Activated CD8-positive, alpha-beta memory T cell treated with anti-CD3 and anti-CD28 coated beads, Interleukin-2, amount 50 U/mL, for 24 hours (primary cell): ENCODE data around the gene RGS6.

ENCODE experiments used
- DNase-seq: peaks from one replicate; pipeline ENCODE4 v3.0.0-alpha.2; 2020; ENCODE audit errors: extremely low read depth

RGS6 gene

DNA sequence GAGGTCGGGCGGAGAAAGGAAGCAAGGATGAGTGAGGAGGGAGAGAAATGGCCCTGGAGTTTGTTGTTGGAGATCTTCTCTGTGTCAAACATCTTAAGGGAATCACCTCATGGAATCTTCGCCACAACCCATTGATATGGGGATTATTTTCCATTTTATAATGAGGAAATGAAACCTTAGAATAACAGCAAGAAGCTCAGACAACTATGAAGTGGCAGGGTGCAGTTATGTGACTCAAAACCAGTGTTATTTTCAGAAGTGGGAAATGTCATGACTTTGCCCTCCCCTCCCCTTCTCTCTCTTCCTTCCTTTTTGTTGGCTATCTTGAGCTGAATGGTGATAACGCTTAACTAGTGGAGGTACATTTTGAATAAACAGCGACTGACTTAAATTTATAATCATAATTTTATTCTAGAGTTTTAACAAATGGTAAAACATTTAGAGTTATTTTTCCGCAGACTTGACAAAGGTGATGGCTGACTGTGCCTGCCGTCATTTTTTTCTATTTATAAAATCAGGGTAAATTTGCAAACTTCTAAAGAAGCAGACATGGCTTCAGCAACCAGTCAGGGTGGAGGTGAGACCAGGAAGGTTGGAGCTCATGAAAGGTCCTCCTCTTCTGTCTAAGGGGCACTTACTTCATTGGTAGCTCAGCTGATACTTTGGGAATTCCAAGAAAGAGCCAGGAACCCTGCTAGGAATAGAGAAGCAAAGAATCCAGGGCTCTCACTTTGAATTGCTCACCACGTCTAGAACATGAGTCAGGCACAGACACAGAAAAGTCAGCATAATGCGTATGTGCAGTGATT, 232.4 kb downstream of the RGS6 start:
- DNase-seq, result no peak

DNA sequence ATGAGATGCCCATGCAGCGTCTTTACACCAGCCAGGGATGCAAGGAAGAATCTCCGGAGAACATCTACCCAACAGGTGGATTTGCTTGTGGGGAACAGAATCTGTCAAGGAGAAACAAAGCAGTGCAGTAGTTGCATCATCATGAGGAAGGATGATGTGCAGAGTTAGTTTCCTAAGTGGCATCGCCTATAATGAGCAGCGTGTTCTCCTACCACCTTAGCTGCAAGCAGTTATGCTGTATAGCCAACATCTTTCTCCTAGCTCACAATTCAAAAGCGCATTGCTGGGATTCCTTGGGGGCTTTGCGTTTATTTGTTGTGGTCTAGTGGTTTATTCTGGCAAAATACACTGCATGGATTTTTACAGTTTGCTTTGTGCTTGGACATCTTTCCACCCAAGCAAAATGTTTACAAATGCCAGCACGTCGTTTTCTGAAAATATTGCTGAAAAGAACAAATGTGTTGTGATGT, 233.0 kb downstream of the RGS6 start:
- no peak for DNase-seq

- DNase-seq, result no peak
These were observed 237.3 kb downstream of the RGS6 start for GRCh38 chr14:72169521-72169920.

- no peak for DNase-seq
These were observed 239.8 kb downstream of the RGS6 start for GRCh38 chr14:72172049-72172448.

GRCh38 chr14:72172597-72172996, 240.4 kb downstream of the RGS6 start:
- no peak for DNase-seq

GRCh38 chr14:72173038-72173720, 240.9 kb downstream of the RGS6 start:
- DNase-seq, result no peak

DNA sequence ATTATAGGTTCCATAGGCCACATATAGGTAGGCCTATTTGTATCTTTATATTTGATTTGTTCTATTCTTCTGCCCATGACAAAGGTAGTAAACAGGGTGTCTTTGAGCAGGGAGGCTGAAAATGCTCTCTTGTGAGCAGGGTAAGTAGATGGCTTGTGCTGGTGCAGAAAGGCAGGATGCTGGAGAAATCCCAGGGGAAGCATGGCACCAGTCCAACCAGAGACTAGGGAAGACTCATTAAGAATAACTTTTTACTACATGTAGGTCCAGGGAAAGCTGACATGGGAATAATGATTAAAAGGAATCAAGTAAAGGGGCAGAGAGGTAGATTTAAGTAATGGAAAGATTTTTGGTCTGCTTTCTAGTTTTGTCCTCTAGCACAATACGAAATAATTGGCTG, 245.0 kb downstream of the RGS6 start:
- DNase-seq, result no peak

DNA sequence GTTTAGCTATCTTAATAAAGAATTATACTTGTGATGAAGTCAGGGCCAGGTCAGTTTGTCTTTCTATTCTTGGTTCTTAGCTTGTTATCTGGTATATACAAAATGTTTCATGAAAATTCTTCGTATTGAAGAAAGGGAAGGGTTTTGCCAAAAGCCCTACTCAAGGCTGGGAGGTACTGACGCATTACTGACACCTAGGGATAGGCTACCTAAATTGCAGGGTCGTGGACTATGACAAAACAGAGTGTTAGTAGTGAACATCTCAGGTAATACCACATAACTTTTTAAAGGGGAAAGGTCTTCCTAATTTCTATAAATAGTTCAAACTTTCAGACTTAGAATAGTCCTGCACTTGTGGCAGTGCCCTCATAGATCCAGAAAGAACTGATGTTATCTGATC, 246.3 kb downstream of the RGS6 start:
- no peak for DNase-seq

DNA sequence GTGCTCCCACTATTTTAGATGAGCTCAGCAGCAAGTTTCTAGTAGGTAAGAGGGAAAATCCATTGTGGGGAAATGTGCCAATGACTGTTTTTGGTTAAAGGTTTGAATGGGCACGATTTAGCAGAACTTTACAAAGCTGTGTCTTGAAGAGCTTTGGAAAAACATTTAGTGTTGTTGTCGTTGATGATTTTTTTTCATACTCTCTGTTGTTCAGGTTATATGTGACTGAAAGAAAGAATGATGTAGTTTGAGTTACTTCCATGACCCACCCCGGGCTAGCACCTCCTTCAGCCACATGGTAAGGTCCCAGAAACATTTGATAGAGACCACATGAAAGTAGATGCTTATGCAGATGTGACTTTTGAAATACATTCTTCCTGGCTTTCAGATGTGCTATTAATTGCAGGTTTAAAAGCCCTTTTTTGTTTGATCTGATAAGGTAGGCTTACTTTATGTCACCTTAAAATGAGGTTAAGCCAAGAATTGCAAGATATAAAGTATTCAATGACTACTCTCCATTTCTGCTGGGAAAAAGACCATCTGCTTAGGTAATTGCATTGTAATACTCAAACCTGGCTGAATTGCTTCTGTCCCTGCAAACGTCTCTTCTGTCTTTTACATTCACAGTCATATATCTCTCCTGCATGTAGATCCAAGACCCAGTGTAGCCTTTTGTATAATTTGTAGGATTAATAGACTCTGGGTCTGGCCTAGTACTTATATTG, 250.6 kb downstream of the RGS6 start:
- no peak for DNase-seq

GRCh38 chr14:72183631-72184030, 251.4 kb downstream of the RGS6 start:
- DNase-seq, result no peak

GRCh38 chr14:72186523-72186922, 254.3 kb downstream of the RGS6 start:
- DNase-seq, result no peak

DNA sequence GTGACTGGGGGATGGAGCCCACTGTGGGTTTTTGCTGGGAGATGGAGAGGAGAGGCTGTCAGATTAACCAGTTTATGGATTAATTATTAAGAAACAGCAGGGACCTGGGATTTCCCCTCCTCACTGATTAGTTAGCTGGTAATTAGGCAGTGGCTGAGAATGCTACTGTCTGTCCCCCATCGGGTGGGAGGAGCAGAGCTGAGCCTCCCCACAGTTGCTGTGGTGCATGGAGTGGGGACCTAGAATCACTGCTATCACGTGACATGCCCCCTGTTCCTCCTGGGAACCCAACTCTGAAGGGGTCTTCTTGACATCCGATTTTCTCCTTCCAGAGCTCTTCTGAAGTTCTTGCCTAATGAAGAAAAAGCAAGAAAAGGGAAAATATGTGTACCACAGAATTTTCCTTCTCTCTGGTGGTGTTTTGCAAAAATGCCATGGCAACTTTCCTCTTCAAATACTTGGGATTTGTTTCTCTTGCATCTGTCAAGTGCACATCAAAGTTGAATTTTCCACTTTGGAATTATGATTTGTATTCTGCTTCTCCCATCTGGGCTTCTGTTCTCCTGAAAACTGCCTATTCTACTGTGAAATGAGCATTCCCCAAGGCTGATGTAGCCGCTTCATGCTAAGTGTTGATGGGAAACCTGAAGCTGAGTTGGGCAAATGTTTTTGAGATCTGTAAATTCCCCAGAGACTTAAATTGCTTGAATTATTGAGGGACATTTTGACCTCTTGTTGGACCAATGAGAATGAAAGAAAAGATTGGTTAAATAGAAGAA, 264.2 kb downstream of the RGS6 start:
- DNase-seq, result no peak

DNA sequence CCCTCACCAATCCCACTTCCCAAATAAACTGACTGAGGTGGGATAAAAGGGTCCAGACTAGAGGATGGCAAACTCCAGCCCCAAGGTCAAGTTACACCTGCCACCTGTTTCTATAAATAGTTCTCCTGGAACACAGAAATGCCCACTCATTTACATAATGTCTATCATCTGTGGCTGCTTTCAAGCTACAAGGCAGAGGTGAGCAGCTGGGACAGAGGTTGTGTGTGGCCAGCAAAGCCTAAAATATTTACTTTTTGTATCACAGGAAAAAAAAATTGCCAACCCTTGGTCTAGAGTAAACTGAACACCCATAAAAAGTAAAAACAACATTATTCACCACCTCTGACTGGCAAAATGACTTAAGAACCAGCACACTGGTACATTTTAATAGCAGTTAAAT, 269.4 kb downstream of the RGS6 start:
- DNase-seq, result no peak

DNA sequence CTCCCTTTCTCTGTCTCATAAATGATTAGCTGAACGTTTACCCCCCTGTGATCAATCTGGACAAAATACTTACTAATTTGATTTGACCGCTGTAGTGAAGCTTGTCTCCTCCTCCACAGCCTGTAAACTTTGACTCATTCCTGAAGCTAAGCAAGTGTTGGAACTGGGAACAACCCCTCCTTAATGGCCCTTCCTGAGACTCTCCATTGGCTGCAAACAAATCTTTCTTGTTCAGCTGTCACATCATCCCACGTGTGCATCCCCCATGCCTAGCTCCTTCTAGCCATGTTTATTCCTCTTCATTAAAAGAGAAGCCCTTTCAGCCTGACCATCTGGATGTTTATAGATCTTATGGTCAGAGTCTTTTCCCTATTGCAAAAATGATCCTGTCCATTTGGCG, 281.2 kb downstream of the RGS6 start:
- no peak for DNase-seq

- no peak for DNase-seq
These were observed 282.9 kb downstream of the RGS6 start for GRCh38 chr14:72215080-72215479.

DNA sequence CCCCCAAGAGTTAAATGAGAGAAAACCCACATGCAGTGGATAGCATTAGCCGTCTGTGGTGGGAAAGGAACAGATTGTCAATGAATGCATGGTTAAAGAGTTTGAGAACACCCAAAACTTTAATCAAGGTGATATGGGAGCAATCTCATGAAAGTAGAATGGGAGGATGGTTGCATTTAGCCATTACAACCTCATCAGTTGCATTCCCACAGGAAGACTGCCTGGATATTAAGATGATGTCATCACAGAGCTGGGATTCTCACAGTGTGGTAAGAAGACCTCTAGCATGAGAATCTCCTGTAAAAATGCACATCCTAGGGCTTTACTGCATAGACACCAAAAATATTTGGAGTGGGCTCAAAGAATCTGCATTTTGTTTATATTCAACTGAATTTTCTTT, 284.9 kb downstream of the RGS6 start:
- DNase-seq, result no peak

- no peak for DNase-seq
These were observed 289.8 kb downstream of the RGS6 start for GRCh38 chr14:72222046-72222445.

GRCh38 chr14:72236629-72237028, 304.4 kb downstream of the RGS6 start:
- no peak for DNase-seq

- no peak for DNase-seq
These were observed 305.8 kb downstream of the RGS6 start for GRCh38 chr14:72237722-72238666.
